ENCODE results near the gene RANBP17.

Gene RANBP17

DNA sequence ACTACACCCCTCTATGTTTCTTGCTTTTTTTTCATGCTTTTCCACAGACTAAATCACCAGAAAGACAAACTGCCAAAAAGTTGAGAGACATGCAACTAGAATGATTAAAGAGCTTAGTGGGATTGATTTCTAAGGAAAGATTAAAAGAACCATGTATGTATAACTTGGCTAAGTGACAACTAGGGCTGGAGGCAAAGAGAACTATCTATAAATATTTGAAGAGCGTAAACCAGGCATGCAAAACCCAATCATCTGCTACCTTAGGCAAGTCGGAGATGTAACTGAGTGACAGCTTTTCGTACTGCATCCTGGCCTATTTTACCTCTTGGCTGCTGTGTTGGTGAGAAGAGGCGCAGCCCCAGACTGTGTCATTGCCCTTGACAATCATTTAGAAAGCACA, 326.2 kb downstream of the RANBP17 start:
- no peak overlapping the region for H3K27ac ChIP-seq (ENCODE audit: low read depth, low read length)
- H3K4me2 ChIP-seq (ENCODE audit: low read length) = no peak overlapping the region
- H3F3A ChIP-seq (ENCODE audit: control insufficient read depth, insufficient read depth) = no peaks in the 10 kb centered on the region
- no peaks in the 10 kb centered on the region for H3K79me2 ChIP-seq (ENCODE audit: control insufficient read depth, low read length)
- TF ChIP-seq, protein P1, sequence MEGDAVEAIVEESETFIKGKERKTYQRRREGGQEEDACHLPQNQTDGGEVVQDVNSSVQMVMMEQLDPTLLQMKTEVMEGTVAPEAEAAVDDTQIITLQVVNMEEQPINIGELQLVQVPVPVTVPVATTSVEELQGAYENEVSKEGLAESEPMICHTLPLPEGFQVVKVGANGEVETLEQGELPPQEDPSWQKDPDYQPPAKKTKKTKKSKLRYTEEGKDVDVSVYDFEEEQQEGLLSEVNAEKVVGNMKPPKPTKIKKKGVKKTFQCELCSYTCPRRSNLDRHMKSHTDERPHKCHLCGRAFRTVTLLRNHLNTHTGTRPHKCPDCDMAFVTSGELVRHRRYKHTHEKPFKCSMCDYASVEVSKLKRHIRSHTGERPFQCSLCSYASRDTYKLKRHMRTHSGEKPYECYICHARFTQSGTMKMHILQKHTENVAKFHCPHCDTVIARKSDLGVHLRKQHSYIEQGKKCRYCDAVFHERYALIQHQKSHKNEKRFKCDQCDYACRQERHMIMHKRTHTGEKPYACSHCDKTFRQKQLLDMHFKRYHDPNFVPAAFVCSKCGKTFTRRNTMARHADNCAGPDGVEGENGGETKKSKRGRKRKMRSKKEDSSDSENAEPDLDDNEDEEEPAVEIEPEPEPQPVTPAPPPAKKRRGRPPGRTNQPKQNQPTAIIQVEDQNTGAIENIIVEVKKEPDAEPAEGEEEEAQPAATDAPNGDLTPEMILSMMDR (IDR thresholded peaks at IDR 0.05; ENCODE audit: low read depth, low read length, poor library complexity, severe bottlenecking) = no peak
- TF ChIP-seq EZH2phosphoT487 (IDR thresholded peaks at IDR 0.05; ENCODE audit: borderline replicate concordance, low read length) = no peak
- H3K27me3 ChIP-seq (ENCODE audit: control insufficient read depth, low read length) = no peaks in the 10 kb centered on the region
- no peaks in the 10 kb centered on the region for H4K20me1 ChIP-seq (ENCODE audit: control insufficient read depth, insufficient read depth, low read depth, low read length)
- H3K36me3 ChIP-seq (ENCODE audit: control insufficient read depth, low read length) = no peaks in the 10 kb centered on the region
- H3K4me3 ChIP-seq (ENCODE audit: low read length) = no peak overlapping the region
- H3K9me3 ChIP-seq (ENCODE audit: control insufficient read depth, insufficient read depth, low read length) = no peaks in the 10 kb centered on the region
- H3K4me1 ChIP-seq (ENCODE audit: control insufficient read depth, low read length) = no peaks in the 10 kb centered on the region
- H3K9me2 ChIP-seq (replicated peaks; ENCODE audit: control insufficient read depth, low read length) = no peaks in the 10 kb centered on the region

DNA sequence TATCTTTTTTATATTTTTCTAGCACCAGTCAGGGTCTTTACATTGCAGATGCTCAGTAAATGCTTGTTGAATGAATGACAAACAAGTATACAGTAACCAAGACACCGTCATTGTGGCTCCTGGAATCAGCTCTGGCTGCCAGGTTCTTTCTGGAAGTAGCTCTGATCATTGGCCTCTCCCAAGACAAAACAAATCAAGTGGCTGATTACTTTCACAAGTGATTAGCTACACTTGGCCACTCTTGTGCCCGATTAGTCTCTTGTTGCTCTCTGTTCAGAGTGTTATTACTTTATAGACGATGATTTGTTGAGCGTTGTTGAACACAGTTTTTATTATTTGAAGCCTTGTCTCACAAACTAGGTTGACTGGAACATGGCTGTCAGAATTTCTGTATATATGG, 327.6 kb downstream of the RANBP17 start:
- Histone ChIP-seq H3K4me2 (ENCODE audit: low read length) (no peak overlapping the region), H3K4me1 (ENCODE audit: control insufficient read depth, low read length) (no peaks in the 10 kb centered on the region), H3K4me3 (ENCODE audit: low read length) (no peak overlapping the region), H3K9me2 (replicated peaks; ENCODE audit: control insufficient read depth, low read length) (no peaks in the 10 kb centered on the region), H3K9me3 (ENCODE audit: control insufficient read depth, insufficient read depth, low read length) (no peaks in the 10 kb centered on the region), H3K36me3 (ENCODE audit: control insufficient read depth, low read length) (no peaks in the 10 kb centered on the region), H3K27ac (ENCODE audit: low read depth, low read length) (no peak overlapping the region), H4K20me1 (ENCODE audit: control insufficient read depth, insufficient read depth, low read depth, low read length) (no peaks in the 10 kb centered on the region), H3K27me3 (ENCODE audit: control insufficient read depth, low read length) (no peaks in the 10 kb centered on the region), H3K79me2 (ENCODE audit: control insufficient read depth, low read length) (no peaks in the 10 kb centered on the region), H3F3A (ENCODE audit: control insufficient read depth, insufficient read depth) (no peaks in the 10 kb centered on the region)
- no peak for TF ChIP-seq EZH2phosphoT487 (IDR thresholded peaks at IDR 0.05; ENCODE audit: borderline replicate concordance, low read length)
- TF ChIP-seq, protein P1 (IDR thresholded peaks at IDR 0.05; ENCODE audit: low read depth, low read length, poor library complexity, severe bottlenecking) = no peak

DNA sequence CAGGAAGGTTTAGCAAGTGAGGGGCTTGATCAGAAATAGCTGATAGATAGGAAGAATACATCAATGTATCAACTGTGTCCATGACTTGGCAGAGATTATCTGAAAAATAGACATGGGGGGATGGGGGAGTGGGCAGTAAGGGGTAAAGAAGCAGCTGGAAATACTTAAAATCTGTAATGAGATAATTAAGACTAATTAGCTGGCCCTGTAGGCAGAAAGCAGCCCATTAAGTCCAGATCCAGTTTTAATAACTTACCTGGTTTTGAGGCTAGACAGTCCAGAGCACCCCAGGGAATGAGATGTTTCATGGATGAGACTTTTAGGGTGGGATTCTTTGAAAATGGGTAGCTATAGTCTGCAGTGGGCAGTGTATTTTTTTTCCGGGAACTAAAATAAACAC, 330.3 kb downstream of the RANBP17 start:
- H3K27me3 ChIP-seq (ENCODE audit: control insufficient read depth, low read length) = peaks cover 4% of the 10 kb centered on the region; the same call in 1 of the 2 replicates

More for the DNA sequence above, 330.3 kb downstream of the RANBP17 start:
- Histone ChIP-seq H3K4me2 (ENCODE audit: low read length) (no peak overlapping the region), H3K79me2 (ENCODE audit: control insufficient read depth, low read length) (no peaks in the 10 kb centered on the region), H3K9me2 (replicated peaks; ENCODE audit: control insufficient read depth, low read length) (no peaks in the 10 kb centered on the region), H3F3A (ENCODE audit: control insufficient read depth, insufficient read depth) (no peaks in the 10 kb centered on the region), H3K9me3 (ENCODE audit: control insufficient read depth, insufficient read depth, low read length) (no peaks in the 10 kb centered on the region), H3K36me3 (ENCODE audit: control insufficient read depth, low read length) (no peaks in the 10 kb centered on the region), H4K20me1 (ENCODE audit: control insufficient read depth, insufficient read depth, low read depth, low read length) (no peaks in the 10 kb centered on the region), H3K4me1 (ENCODE audit: control insufficient read depth, low read length) (no peaks in the 10 kb centered on the region), H3K27ac (ENCODE audit: low read depth, low read length) (no peak overlapping the region), H3K4me3 (ENCODE audit: low read length) (no peak overlapping the region)
- TF ChIP-seq EZH2phosphoT487 (IDR thresholded peaks at IDR 0.05; ENCODE audit: borderline replicate concordance, low read length) = no peak
- TF ChIP-seq, protein P1 (IDR thresholded peaks at IDR 0.05; ENCODE audit: low read depth, low read length, poor library complexity, severe bottlenecking) = no peak

Measured in DOHH2 (cell line).